Hepatocyte (in vitro differentiated cells): ENCODE measurements around the gene RPTOR. TPM values are rescaled to one million over a fixed set of nuclear protein-coding genes. Genes with fewer than 3 reads are reported as not detected.
A peak's percentile ranks its signal among the peaks of the same experiment; 100 is the strongest.

Source experiments
- DNase-seq: peaks from one replicate; pipeline ENCODE4 v3.0.0-alpha.2; 2016; ENCODE audit warnings: low spot score
- H2AFZ ChIP-seq: fragments of 200-600 bp; sonication (generic); 2 replicates; pipeline ENCODE4 v1.6.0; 2016; ENCODE audit warnings: antibody characterized with exemption, mild to moderate bottlenecking
- H3K27ac ChIP-seq: fragments of 200-600 bp; sonication (generic); 2 replicates; pipeline ENCODE4 v1.5.1; 2016; ENCODE audit warnings: mild to moderate bottlenecking
- H3K27me3 ChIP-seq: fragments of 200-600 bp; sonication (generic); 2 replicates; pipeline ENCODE4 v1.6.1; 2016
- H3K36me3 ChIP-seq: fragments of 200-600 bp; sonication (generic); replicated peaks from 2 replicates; pipeline ENCODE4 v1.5.1; 2016; ENCODE audit warnings: low read depth; ENCODE audit not compliant: insufficient read depth
- H3K4me1 ChIP-seq: fragments of 200-600 bp; sonication (generic); 2 replicates; pipeline ENCODE4 v1.5.1; 2016; ENCODE audit warnings: mild to moderate bottlenecking, moderate library complexity; ENCODE audit not compliant: insufficient read depth
- H3K4me2 ChIP-seq: fragments of 200-600 bp; sonication (generic); 2 replicates; pipeline ENCODE4 v1.6.0; 2016
- H3K4me3 ChIP-seq: fragments of 200-600 bp; sonication (generic); 2 replicates; pipeline ENCODE4 v1.5.1; 2016; ENCODE audit warnings: mild to moderate bottlenecking
- H3K79me2 ChIP-seq: fragments of 200-600 bp; sonication (generic); 2 replicates; pipeline ENCODE4 v1.6.0; 2017; ENCODE audit warnings: mild to moderate bottlenecking
- H3K9me2 ChIP-seq: fragments of 200-600 bp; sonication (generic); replicated peaks from 2 replicates; pipeline ENCODE4 v1.6.0; 2017; ENCODE audit warnings: mild to moderate bottlenecking; ENCODE audit not compliant: insufficient read depth
- H3K9me3 ChIP-seq: fragments of 200-600 bp; sonication (generic); 2 replicates; pipeline ENCODE4 v1.5.1; 2016; ENCODE audit warnings: low read depth, mild to moderate bottlenecking
- H4K20me1 ChIP-seq: fragments of 200-600 bp; sonication (generic); 2 replicates; pipeline ENCODE4 v1.6.0; 2016; ENCODE audit warnings: mild to moderate bottlenecking; ENCODE audit not compliant: insufficient read depth, poor library complexity, severe bottlenecking
- CTCF ChIP-seq: fragments of 200-600 bp; sonication (generic); IDR thresholded peaks from 2 replicates; pipeline ENCODE4 v1.5.1; 2016; ENCODE audit warnings: antibody characterized with exemption, mild to moderate bottlenecking; ENCODE audit not compliant: poor library complexity
- EZH2 ChIP-seq: fragments of 200-600 bp; sonication (generic); IDR thresholded peaks from 2 replicates; pipeline ENCODE4 v1.6.1; 2016; ENCODE audit warnings: antibody characterized with exemption, mild to moderate bottlenecking, borderline replicate concordance
- EZH2phosphoT487 ChIP-seq: fragments of 200-600 bp; sonication (generic); IDR thresholded peaks from one replicate; pipeline ENCODE4 v1.6.1; 2018; ENCODE audit warnings: antibody characterized with exemption, mild to moderate bottlenecking, low read depth, moderate library complexity; ENCODE audit not compliant: unreplicated experiment, severe bottlenecking
- WGBS: methylation state at CpG from one replicate; pipeline ENCODE4 v1.1.6; 2016; ENCODE audit warnings: low lambda C conversion rate; ENCODE audit errors: missing lambda C conversion rate; 5-methylcytosine and 5-hydroxymethylcytosine counted together
- polyA plus RNA-seq: library from polyadenylated mRNA; unstranded; fragments of >200 nt; fragmentation: Nextera tagmentation; extraction: Ambion mirVana; gene quantifications from 2 replicates; pipeline ENCODE4 v1.2.1, GENCODE V29; 2016
- total RNA-seq: library from RNA; depleted of rRNA; stranded (reverse); fragments of >200 nt; gene quantifications from 2 replicates; pipeline ENCODE4 v1.2.3, GENCODE V29; 2014

The RPTOR gene
- total and polyA plus RNA-seq, 2 experiments from 2014 or later, result 14.1 to 20.6 TPM

GRCh38 chr17:80864751-80865150, 320.1 kb downstream of the RPTOR start:
- WGBS, result 96% methylated on average over 6 of the region's 6 CpGs
- H3K4me3 ChIP-seq, result no peak overlapping the region
- no peak overlapping the region for H3K4me2 ChIP-seq
- no peak for DNase-seq
- no peaks in the 10 kb centered on the region for H3K36me3 ChIP-seq
- no peaks in the 10 kb centered on the region for H3K79me2 ChIP-seq
- no peaks in the 10 kb centered on the region for H3K27me3 ChIP-seq
- H3K9me2 ChIP-seq, result no peaks in the 10 kb centered on the region
- H3K27ac ChIP-seq, result no peak overlapping the region
- H3K4me1 ChIP-seq, result peaks cover 2% of the 10 kb centered on the region
- no peaks in the 10 kb centered on the region for H3K9me3 ChIP-seq
- TF ChIP-seq EZH2phosphoT487 (no peak), CTCF (no peak), EZH2 (no peak)
- no peaks in the 10 kb centered on the region for H4K20me1 ChIP-seq
- no peak overlapping the region for H2AFZ ChIP-seq

GRCh38 chr17:80866050-80866793, 321.6 kb downstream of the RPTOR start:
- WGBS, result 40% methylated on average over 8 of the region's 8 CpGs
- Histone ChIP-seq H3K79me2 (no peaks in the 10 kb centered on the region), H3K27ac (no peak overlapping the region), H3K27me3 (no peaks in the 10 kb centered on the region), H3K36me3 (no peaks in the 10 kb centered on the region), H3K9me2 (no peaks in the 10 kb centered on the region), H3K4me1 (no peaks in the 10 kb centered on the region), H3K4me3 (no peak overlapping the region), H4K20me1 (no peaks in the 10 kb centered on the region), H3K4me2 (no peak overlapping the region), H3K9me3 (no peaks in the 10 kb centered on the region), H2AFZ (no peak overlapping the region)
- TF ChIP-seq EZH2 (no peak), CTCF (peak; percentile 61)
- peak; percentile 58 for DNase-seq

GRCh38 chr17:80868022-80868609, 323.5 kb downstream of the RPTOR start:
- H3K9me3 ChIP-seq, result no peaks in the 10 kb centered on the region
- H4K20me1 ChIP-seq, result no peaks in the 10 kb centered on the region
- H3K27ac ChIP-seq, result no peak overlapping the region
- H3K79me2 ChIP-seq, result no peaks in the 10 kb centered on the region
- no peaks in the 10 kb centered on the region for H3K27me3 ChIP-seq
- no peaks in the 10 kb centered on the region for H3K9me2 ChIP-seq
- no peaks in the 10 kb centered on the region for H3K4me1 ChIP-seq
- no peaks in the 10 kb centered on the region for H3K36me3 ChIP-seq
- no peak for DNase-seq
- H2AFZ ChIP-seq, result no peak overlapping the region
- TF ChIP-seq EZH2phosphoT487 (no peak), CTCF (no peak)
- H3K4me2 ChIP-seq, result no peak overlapping the region
- H3K4me3 ChIP-seq, result no peak overlapping the region
- 83% methylated on average over 5 of the region's 5 CpGs for WGBS
